Hepatocyte (in vitro differentiated cells): Measurements from ENCODE around the gene GPRC5A. TPM values are rescaled to one million over a fixed set of nuclear protein-coding genes. Genes with fewer than 3 reads are reported as not detected.

Source experiments
- DNase-seq: peaks from one replicate; pipeline ENCODE4 v3.0.0-alpha.2; 2016; ENCODE audit warnings: low spot score
- H2AFZ ChIP-seq: fragments of 200-600 bp; sonication (generic); 2 replicates; pipeline ENCODE4 v1.6.0; 2016; ENCODE audit warnings: antibody characterized with exemption, mild to moderate bottlenecking
- H3K27ac ChIP-seq: fragments of 200-600 bp; sonication (generic); 2 replicates; pipeline ENCODE4 v1.5.1; 2016; ENCODE audit warnings: mild to moderate bottlenecking
- H3K27me3 ChIP-seq: fragments of 200-600 bp; sonication (generic); 2 replicates; pipeline ENCODE4 v1.6.1; 2016
- H3K36me3 ChIP-seq: fragments of 200-600 bp; sonication (generic); replicated peaks from 2 replicates; pipeline ENCODE4 v1.5.1; 2016; ENCODE audit warnings: low read depth; ENCODE audit not compliant: insufficient read depth
- H3K4me1 ChIP-seq: fragments of 200-600 bp; sonication (generic); 2 replicates; pipeline ENCODE4 v1.5.1; 2016; ENCODE audit warnings: mild to moderate bottlenecking, moderate library complexity; ENCODE audit not compliant: insufficient read depth
- H3K4me2 ChIP-seq: fragments of 200-600 bp; sonication (generic); 2 replicates; pipeline ENCODE4 v1.6.0; 2016
- H3K4me3 ChIP-seq: fragments of 200-600 bp; sonication (generic); 2 replicates; pipeline ENCODE4 v1.5.1; 2016; ENCODE audit warnings: mild to moderate bottlenecking
- H3K79me2 ChIP-seq: fragments of 200-600 bp; sonication (generic); 2 replicates; pipeline ENCODE4 v1.6.0; 2017; ENCODE audit warnings: mild to moderate bottlenecking
- H3K9me2 ChIP-seq: fragments of 200-600 bp; sonication (generic); replicated peaks from 2 replicates; pipeline ENCODE4 v1.6.0; 2017; ENCODE audit warnings: mild to moderate bottlenecking; ENCODE audit not compliant: insufficient read depth
- H3K9me3 ChIP-seq: fragments of 200-600 bp; sonication (generic); 2 replicates; pipeline ENCODE4 v1.5.1; 2016; ENCODE audit warnings: low read depth, mild to moderate bottlenecking
- H4K20me1 ChIP-seq: fragments of 200-600 bp; sonication (generic); 2 replicates; pipeline ENCODE4 v1.6.0; 2016; ENCODE audit warnings: mild to moderate bottlenecking; ENCODE audit not compliant: insufficient read depth, poor library complexity, severe bottlenecking
- CTCF ChIP-seq: fragments of 200-600 bp; sonication (generic); IDR thresholded peaks from 2 replicates; pipeline ENCODE4 v1.5.1; 2016; ENCODE audit warnings: antibody characterized with exemption, mild to moderate bottlenecking; ENCODE audit not compliant: poor library complexity
- EZH2 ChIP-seq: fragments of 200-600 bp; sonication (generic); IDR thresholded peaks from 2 replicates; pipeline ENCODE4 v1.6.1; 2016; ENCODE audit warnings: antibody characterized with exemption, mild to moderate bottlenecking, borderline replicate concordance
- EZH2phosphoT487 ChIP-seq: fragments of 200-600 bp; sonication (generic); IDR thresholded peaks from one replicate; pipeline ENCODE4 v1.6.1; 2018; ENCODE audit warnings: antibody characterized with exemption, mild to moderate bottlenecking, low read depth, moderate library complexity; ENCODE audit not compliant: unreplicated experiment, severe bottlenecking
- WGBS: methylation state at CpG from one replicate; pipeline ENCODE4 v1.1.6; 2016; ENCODE audit warnings: low lambda C conversion rate; ENCODE audit errors: missing lambda C conversion rate; 5-methylcytosine and 5-hydroxymethylcytosine counted together
- polyA plus RNA-seq: library from polyadenylated mRNA; unstranded; fragments of >200 nt; fragmentation: Nextera tagmentation; extraction: Ambion mirVana; gene quantifications from 2 replicates; pipeline ENCODE4 v1.2.1, GENCODE V29; 2016
- total RNA-seq: library from RNA; depleted of rRNA; stranded (reverse); fragments of >200 nt; gene quantifications from 2 replicates; pipeline ENCODE4 v1.2.3, GENCODE V29; 2014

The GPRC5A gene
- total and polyA plus RNA-seq, 2 experiments from 2014 or later = 60.2 to 80.4 TPM

GRCh38 chr12:12943586-12944260 lies 52.4 kb downstream of the GPRC5A start:
- H2AFZ ChIP-seq = no peak overlapping the region
- 92% methylated on average over 8 of the region's 8 CpGs for WGBS
- no peaks in the 10 kb centered on the region for H4K20me1 ChIP-seq
- TF ChIP-seq CTCF = no peak
- TF ChIP-seq EZH2 = no peak
- TF ChIP-seq EZH2phosphoT487 = no peak
- no peak overlapping the region for H3K4me2 ChIP-seq
- no peak overlapping the region for H3K27ac ChIP-seq
- H3K9me2 ChIP-seq = no peaks in the 10 kb centered on the region
- no peak overlapping the region for H3K4me3 ChIP-seq
- H3K36me3 ChIP-seq = no peaks in the 10 kb centered on the region
- H3K4me1 ChIP-seq = no peaks in the 10 kb centered on the region
- H3K9me3 ChIP-seq = no peaks in the 10 kb centered on the region
- DNase-seq = no peak
- no peaks in the 10 kb centered on the region for H3K27me3 ChIP-seq
- no peaks in the 10 kb centered on the region for H3K79me2 ChIP-seq

GRCh38 chr12:12945591-12945990 lies 54.2 kb downstream of the GPRC5A start:
- Histone ChIP-seq H2AFZ (no peak overlapping the region), H3K9me2 (no peaks in the 10 kb centered on the region), H3K79me2 (no peaks in the 10 kb centered on the region), H3K27me3 (no peaks in the 10 kb centered on the region), H3K4me3 (no peak overlapping the region), H4K20me1 (no peaks in the 10 kb centered on the region), H3K36me3 (no peaks in the 10 kb centered on the region), H3K27ac (no peak overlapping the region), H3K4me1 (no peaks in the 10 kb centered on the region), H3K4me2 (no peak overlapping the region), H3K9me3 (no peaks in the 10 kb centered on the region)
- no peak for TF ChIP-seq CTCF
- no peak for DNase-seq

- Histone ChIP-seq H2AFZ (no peak overlapping the region), H3K4me3 (no peak overlapping the region), H3K4me2 (no peak overlapping the region), H4K20me1 (no peaks in the 10 kb centered on the region), H3K79me2 (no peaks in the 10 kb centered on the region), H3K4me1 (no peaks in the 10 kb centered on the region), H3K36me3 (no peaks in the 10 kb centered on the region), H3K27ac (no peak overlapping the region), H3K9me3 (no peaks in the 10 kb centered on the region), H3K27me3 (no peaks in the 10 kb centered on the region), H3K9me2 (no peaks in the 10 kb centered on the region)
- WGBS = 75% methylated on average over 7 of the region's 7 CpGs
- DNase-seq = no peak
- no peak for TF ChIP-seq EZH2
- no peak for TF ChIP-seq CTCF
- no peak for TF ChIP-seq EZH2phosphoT487
Observed at GRCh38 chr12:12946686-12947355, 55.5 kb downstream of the GPRC5A start.
